Lung microvascular endothelial cell (primary cell): ENCODE results near the gene SCG5. TPM values are rescaled to one million over a fixed set of nuclear protein-coding genes. Genes with fewer than 3 reads are reported as not detected.

Source experiments
- DNase-seq, 2 donors: peaks; one replicate each; pipeline versions ENCODE4 v3.0.0 to v3.0.0-alpha.2; 2010; ENCODE audit warnings: low read depth in 2 of 2
- total RNA-seq: library from RNA; depleted of rRNA; stranded (reverse); fragments of >200 nt; gene quantifications from 2 replicates; pipeline ENCODE4 v1.2.1, GENCODE V29; 2014

The SCG5 gene
- total RNA-seq, 1 donor from 2014 or later, result 0.20 TPM

- peak; percentile 80 to 85 for DNase-seq
Measured at GRCh38 chr15:32659340-32660155, 18.0 kb downstream of the SCG5 start.

DNA sequence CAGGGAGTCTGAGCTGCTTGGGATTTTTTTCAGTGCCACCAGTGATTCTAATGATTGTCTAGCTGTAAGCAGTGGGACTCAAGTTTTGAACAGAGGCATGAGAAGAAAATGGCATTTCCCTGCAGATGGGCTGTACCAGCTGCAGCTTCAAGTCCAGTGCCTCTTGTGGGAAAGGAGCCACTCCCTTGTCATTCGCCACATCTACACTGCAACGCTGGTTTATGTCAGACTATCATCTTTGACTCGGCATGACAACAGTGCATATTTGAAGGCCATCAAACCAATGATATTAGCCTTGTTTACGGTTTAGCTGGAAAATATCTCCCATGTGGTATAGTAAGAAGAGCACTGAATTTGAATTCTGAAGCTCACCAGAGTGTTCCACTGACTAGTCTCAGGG, 22.2 kb downstream of the SCG5 start:
- no peak for DNase-seq

DNA sequence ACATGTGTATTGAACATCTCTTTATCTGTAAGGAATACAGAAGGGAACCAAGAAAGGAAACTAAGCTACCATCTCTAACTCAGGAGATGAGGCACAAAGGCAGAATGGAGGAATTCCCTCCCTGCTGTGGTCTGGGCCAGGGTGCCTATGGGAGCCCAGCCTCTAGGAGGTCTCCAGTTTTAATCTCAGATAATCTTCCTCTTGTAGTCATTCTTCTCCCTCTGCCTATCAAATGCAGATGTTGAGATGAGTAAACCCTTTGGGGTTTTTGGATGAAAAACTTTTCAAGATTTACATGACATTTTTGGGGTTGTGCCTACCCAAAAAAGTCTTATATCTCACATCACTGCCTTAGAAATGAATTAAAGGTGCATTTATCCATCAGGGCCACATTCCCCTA, 23.3 kb downstream of the SCG5 start:
- no peak for DNase-seq

DNA sequence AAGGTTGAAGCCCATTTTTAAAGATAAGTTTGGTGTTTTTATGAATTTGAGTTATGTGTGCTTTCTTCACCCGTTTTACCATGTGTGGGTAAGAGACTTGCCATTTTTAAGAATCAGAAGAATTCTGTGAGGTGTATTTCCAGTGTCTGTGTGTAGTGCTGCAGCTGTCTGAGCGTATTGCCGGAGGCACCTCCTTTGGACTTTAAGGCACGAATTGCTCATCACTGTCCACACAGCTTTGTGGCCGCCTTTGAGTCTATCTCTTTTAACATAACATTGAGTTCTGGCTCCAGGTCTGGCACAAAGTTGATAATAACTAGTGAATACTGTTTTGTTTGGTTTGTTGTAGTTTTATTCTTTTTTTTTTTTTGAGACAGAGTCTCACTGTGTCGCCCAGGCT, 25.8 kb downstream of the SCG5 start:
- DNase-seq, result no peak

GRCh38 chr15:32668942-32669341, 27.4 kb downstream of the SCG5 start:
- no peak for DNase-seq

DNA sequence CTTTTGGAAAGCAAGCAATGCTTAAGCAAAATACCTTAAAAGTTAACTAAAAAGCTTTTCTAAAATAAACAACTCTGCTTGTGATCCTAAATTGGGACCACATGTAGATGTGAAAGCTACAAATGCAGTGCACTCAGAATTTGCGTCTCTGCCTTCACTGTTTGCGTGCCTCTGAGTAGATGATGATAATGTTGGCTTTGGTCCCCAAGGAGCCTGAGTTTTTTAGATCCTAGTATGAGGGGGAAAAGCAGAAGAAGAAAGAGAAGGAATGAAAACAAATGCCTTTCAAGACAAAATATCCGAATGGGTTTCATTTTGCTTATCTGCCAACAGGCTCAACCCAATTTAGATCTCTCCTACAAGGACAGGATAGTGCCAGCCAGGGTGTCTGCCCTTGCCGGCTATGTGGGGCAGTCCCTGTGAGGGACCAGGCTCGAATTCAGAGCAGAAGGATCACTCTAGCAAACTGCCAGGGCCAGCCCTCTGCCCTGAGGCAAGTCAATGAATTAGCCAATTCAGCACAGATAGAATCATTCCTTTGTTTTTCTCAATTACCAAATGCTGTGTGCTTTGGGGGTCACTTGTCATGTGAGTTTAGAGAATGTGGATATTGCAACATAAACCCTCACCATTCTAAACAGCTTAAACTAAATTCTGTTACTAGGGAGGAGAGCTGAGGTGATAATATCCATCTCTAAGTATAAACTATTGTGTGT, 28.5 kb downstream of the SCG5 start:
- no peak for DNase-seq

GRCh38 chr15:32670623-32671022, 29.1 kb downstream of the SCG5 start:
- DNase-seq, result no peak

GRCh38 chr15:32671339-32672325, 30.1 kb downstream of the SCG5 start:
- DNase-seq, result no peak

- no peak for DNase-seq
Measured at GRCh38 chr15:32674681-32675080, 33.2 kb downstream of the SCG5 start.

DNA sequence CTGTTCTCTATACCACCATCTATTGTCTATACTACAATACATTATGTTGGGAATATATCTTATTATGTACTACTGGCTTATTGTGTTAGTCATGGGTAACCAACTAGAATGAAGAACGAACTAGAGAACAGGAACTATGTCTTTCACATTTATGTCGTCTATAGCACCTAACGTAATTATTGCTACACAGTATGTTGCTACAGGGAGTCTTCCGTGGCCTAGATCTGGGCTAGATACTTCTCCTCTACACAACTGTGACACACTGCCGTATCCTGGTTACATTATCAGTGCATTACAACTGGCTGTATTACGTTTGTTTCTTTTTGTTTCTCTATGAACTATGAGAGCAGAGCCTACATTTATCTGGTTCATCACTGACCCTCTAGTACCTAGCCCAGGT, 34.0 kb downstream of the SCG5 start:
- DNase-seq, result no peak

GRCh38 chr15:32676169-32676568, 34.7 kb downstream of the SCG5 start:
- no peak for DNase-seq

DNA sequence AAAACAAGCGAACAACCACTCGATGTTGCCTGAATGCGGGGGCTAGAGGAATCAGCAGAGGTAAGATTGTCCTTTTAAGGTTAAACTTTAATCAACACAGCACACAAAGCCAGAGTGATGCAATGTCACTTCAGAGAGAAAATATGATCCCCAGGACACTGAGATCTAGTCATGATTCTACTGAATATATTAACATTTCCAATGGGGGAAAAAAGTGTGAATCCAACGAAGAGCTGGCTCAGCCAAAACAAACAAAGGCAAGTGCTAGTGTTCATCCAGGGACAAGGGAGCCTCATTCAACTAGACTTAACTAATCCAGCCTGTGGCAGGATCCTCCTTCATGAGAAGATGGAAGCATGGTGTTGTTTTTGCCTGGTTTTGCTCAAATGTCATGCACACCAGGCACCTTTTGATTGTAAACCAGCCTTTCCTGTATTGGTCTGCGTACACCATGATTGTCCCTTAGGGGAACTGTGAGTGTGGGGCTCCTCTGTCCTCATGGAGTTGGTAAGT, 35.8 kb downstream of the SCG5 start:
- peak in 1 of 2 donors; percentile 52 for DNase-seq

- DNase-seq, result no peak
Measured at GRCh38 chr15:32679298-32679690, 37.8 kb downstream of the SCG5 start.

- DNase-seq, result peak in 1 of 2 donors; percentile 63
Measured at GRCh38 chr15:32682569-32682968, 41.1 kb downstream of the SCG5 start.

- no peak for DNase-seq
Measured at GRCh38 chr15:32682977-32683630, 41.6 kb downstream of the SCG5 start.

- peak in 1 of 2 donors; percentile 98 for DNase-seq
Measured at GRCh38 chr15:32683906-32684584, 42.5 kb downstream of the SCG5 start.

DNA sequence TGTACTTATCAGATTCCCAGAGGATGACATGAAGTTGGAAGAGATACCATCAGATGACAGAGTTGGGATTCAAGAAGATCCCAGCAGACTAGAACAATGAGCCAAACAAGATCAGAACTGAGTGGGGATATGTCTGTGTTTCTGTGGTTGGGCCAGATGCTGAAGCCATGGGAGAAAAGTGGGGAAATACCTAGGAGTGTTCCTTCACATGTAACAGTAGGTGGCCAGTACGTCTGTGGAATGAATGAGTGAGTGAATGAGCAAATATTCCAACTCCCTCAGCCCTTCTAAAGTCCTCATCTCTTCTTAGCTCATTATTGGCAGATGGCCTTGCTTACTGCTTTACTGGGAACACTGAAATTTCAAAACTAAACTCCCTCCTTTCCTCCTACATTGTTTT, 44.1 kb downstream of the SCG5 start:
- DNase-seq, result peak in 1 of 2 donors; percentile 40

DNA sequence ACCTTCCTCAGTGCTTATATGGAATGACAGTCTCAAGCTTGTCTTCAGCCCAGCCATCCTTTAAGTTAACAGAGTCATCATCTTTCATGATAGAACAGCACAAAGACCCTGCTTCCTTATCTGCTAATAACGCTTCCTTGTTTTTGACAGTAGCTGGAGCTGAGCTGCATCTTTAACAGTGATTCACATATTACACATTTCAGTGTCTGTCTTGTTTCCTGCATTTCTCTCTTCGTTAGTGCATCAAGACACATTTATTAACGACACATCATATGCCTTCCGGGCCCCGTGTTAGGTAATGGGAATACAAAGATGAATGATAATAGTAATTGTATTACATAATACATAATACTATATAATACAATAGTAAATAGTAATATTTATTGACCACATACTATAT, 46.0 kb downstream of the SCG5 start:
- DNase-seq, result peak in 1 of 2 donors; percentile 85

DNA sequence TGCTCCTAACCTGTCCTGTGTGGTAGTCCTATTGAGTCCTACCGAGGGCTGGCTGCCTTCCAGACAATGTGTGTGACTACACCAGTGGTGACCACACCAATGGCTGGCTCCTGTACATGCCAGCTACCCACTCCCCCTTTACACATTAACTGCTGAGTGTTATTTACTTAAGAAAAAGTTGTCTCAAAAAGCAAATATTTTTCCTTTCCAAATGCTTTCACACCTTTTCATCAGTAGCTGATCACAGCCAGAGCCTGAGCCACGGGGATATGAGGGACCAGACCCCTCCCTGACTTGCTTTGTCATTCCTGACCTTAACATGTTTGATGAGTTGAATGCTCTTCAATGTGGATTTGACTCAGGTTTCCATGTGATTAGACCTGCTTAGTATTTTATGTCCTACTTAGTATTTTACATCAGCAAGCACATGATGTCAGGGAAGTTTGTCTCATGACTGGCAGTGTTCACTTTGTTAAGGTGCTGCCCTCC, 46.7 kb downstream of the SCG5 start:
- peak; percentile 14 to 56 for DNase-seq
